HepG2 (cell line): ENCODE results near the gene NGRN. TPM values are rescaled to one million over a fixed set of nuclear protein-coding genes. Genes with fewer than 3 reads are reported as not detected.
A peak's percentile ranks its signal among the peaks of the same experiment; 100 is the strongest.

Source experiments
- ARID3A ChIP-seq: IDR thresholded peaks from 2 replicates; pipeline ENCODE4 v1.6.1; 2012; ENCODE audit warnings: low read depth, low read length, improper control_type of control experiment
- DNMT1 ChIP-seq: sonication (generic); formaldehyde crosslinking; IDR thresholded peaks from 2 replicates; pipeline ENCODE4 v1.5.1; 2020; ENCODE audit warnings: mild to moderate bottlenecking, missing genetic modification reagents
- DNMT3B ChIP-seq: conservative IDR thresholded peaks from 2 replicates; pipeline ENCODE4 v1.6.1; 2016; ENCODE audit warnings: missing biosample characterization, control low read depth
- DZIP1 ChIP-seq: sonication (generic); formaldehyde crosslinking; IDR thresholded peaks from 2 replicates; pipeline ENCODE4 v1.5.0; 2020; ENCODE audit warnings: mild to moderate bottlenecking, missing genetic modification reagents
- GFI1 ChIP-seq: sonication (generic); formaldehyde crosslinking; IDR thresholded peaks from 2 replicates; pipeline ENCODE4 v1.5.0; 2020; ENCODE audit warnings: missing genetic modification reagents, mild to moderate bottlenecking, borderline replicate concordance
- HMG20B ChIP-seq: conservative IDR thresholded peaks from 2 replicates; pipeline ENCODE4 v1.6.1; 2016; ENCODE audit warnings: missing genetic modification reagents, missing compliant biosample characterization
- HNF4A ChIP-seq: sonication (generic); formaldehyde crosslinking; IDR thresholded peaks from 2 replicates; pipeline ENCODE4 v1.4.0; 2020; ENCODE audit warnings: missing genetic modification reagents
- IKZF4 ChIP-seq: sonication (generic); formaldehyde crosslinking; IDR thresholded peaks from 2 replicates; pipeline ENCODE4 v1.5.1; 2020; ENCODE audit warnings: borderline replicate concordance, mild to moderate bottlenecking, low read depth, missing genetic modification reagents; ENCODE audit errors: not compliant biosample characterization
- KMT2A ChIP-seq: sonication (generic); formaldehyde crosslinking; IDR thresholded peaks from 2 replicates; pipeline ENCODE4 v1.4.0; 2020; ENCODE audit warnings: missing genetic modification reagents
- MEF2D ChIP-seq: sonication (generic); formaldehyde crosslinking; IDR thresholded peaks from 2 replicates; pipeline ENCODE4 v1.5.1; 2020; ENCODE audit warnings: mild to moderate bottlenecking, missing genetic modification reagents
- MYC ChIP-seq: sonication (generic); formaldehyde crosslinking; IDR thresholded peaks from 2 replicates; pipeline ENCODE4 v1.9.0; 2021; ENCODE audit warnings: missing genetic modification reagents, borderline replicate concordance
- RFX3 ChIP-seq: IDR thresholded peaks from 2 replicates; pipeline ENCODE4 v1.6.1; 2016; ENCODE audit warnings: missing biosample characterization, missing genetic modification reagents
- SPEN ChIP-seq: sonication (generic); formaldehyde crosslinking; IDR thresholded peaks from 2 replicates; pipeline ENCODE4 v1.5.1; 2020; ENCODE audit warnings: low read depth, mild to moderate bottlenecking, missing genetic modification reagents
- TBL1XR1 ChIP-seq: fragments of 150-350 bp; IDR thresholded peaks from 2 replicates; pipeline ENCODE4 v1.6.1; 2014; ENCODE audit warnings: borderline replicate concordance, low read length; ENCODE audit not compliant: partially characterized antibody
- TOE1 ChIP-seq: sonication (generic); formaldehyde crosslinking; IDR thresholded peaks from 2 replicates; pipeline ENCODE4 v1.4.0; 2020; ENCODE audit warnings: mild to moderate bottlenecking, missing genetic modification reagents
- TRAFD1 ChIP-seq: sonication (generic); formaldehyde crosslinking; IDR thresholded peaks from 2 replicates; pipeline ENCODE4 v1.5.1; 2020; ENCODE audit warnings: missing genetic modification reagents, mild to moderate bottlenecking, borderline replicate concordance
- ZFP82 ChIP-seq: sonication (generic); formaldehyde crosslinking; IDR thresholded peaks from 2 replicates; pipeline ENCODE4 v1.5.1; 2020; ENCODE audit warnings: mild to moderate bottlenecking, missing genetic modification reagents, borderline replicate concordance
- ZGPAT ChIP-seq: IDR thresholded peaks from 2 replicates; pipeline ENCODE4 v1.6.1; 2016; ENCODE audit warnings: mild to moderate bottlenecking
- ZNF557 ChIP-seq: sonication (generic); formaldehyde crosslinking; IDR thresholded peaks from 2 replicates; pipeline ENCODE4 v1.4.0; 2020; ENCODE audit warnings: missing genetic modification reagents
- ZNF788 ChIP-seq: sonication (generic); formaldehyde crosslinking; IDR thresholded peaks from 2 replicates; pipeline ENCODE4 v1.5.0; 2020; ENCODE audit warnings: mild to moderate bottlenecking, missing genetic modification reagents, borderline replicate concordance
- polyA plus RNA-seq, 8 experiments: library from polyadenylated mRNA; depleted of rRNA in 3 of 8; stranded (reverse) in 7 of 8; unstranded in 1 of 8; fragments of >200 nt; fragmentation: Illumina TruSeq in 4 of 8; extraction: Trizol in 4 of 8; gene quantifications; 2 replicates each; pipeline versions ENCODE4 v1.2.1 to v1.2.3, GENCODE V29; 2011 to 2016; ENCODE audit warnings: low read depth in 4 of 8, missing spikeins in 1 of 8, mixed read lengths in 1 of 8; ENCODE audit not compliant: insufficient read depth in 1 of 8
- total RNA-seq, 5 experiments: library from RNA; depleted of rRNA; stranded (reverse); fragments of >200 nt; fragmentation: Illumina TruSeq; extraction: Trizol; gene quantifications; 2 replicates each; pipeline ENCODE4 v1.2.3, GENCODE V29; 2016; ENCODE audit warnings: low read depth in 1 of 5
- TF ChIP-seq, protein P1 (sequence below): sonication (generic); formaldehyde crosslinking; IDR thresholded peaks from 2 replicates; pipeline ENCODE4 v1.4.0; 2020; ENCODE audit warnings: missing genetic modification reagents

The NGRN gene
- total and polyA plus RNA-seq, 2 of the 13 experiments (the other 11 are each of a cell fraction or from before 2014, with no cell fraction given) = 39.8 to 63.7 TPM

DNA sequence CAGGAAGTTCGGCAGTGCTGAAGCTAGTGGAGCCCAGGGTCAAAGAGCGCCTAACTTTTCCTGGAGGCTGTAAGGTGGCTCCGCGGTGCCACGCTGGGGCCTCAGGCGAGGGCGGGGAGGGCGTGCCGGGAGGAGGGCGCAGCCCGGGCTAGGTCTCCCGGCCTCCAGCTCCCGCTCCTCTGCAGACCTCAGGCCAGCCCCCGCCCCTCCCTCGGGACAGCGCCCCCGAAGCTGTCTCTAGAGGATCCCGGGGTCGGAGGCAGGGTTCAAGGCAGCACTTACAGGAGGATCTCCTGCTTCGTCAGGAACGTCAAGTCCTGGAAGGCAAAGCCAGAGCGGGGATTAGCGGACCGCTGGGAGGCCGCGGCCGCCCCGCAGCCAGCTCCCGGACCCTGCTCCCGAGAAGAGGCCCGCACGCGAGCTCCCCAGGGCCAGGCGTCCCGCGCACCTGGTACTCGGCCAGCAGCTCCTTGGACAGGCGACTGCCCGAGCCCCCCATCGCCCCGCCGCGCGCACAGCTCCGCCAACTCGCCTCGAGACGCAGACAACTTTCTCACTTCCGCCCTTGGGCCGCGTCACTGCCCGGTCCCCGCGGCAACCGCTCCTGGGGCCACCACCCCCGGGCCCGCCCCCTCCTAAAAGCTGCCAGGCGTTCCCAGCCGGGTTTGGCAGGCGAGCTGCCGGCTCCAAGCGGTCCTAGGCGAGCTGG, 31.9 kb upstream of the NGRN start, which contains the start of gene CIB1 (continued):
- TF ChIP-seq ARID3A (no peak), DZIP1 (CRISPR knock-in tag) (peak; percentile 44; the same call in 1 of the 2 replicates), TRAFD1 (no peak), IKZF4 (CRISPR knock-in tag) (peak; percentile 63), HNF4A (CRISPR knock-in tag) (peak; percentile 80), TBL1XR1 (peak; percentile 28), KMT2A (CRISPR knock-in tag) (peak; percentile 65), DNMT3B (CRISPR knock-in tag) (no peak), ZNF557 (CRISPR knock-in tag) (0 out of 2 replicates have a peak, but pooled peaks have one; percentile 19), DNMT1 (CRISPR knock-in tag) (no peak), HMG20B (CRISPR knock-in tag) (no peak; the same call in 1 of the 2 replicates), TOE1 (CRISPR knock-in tag) (no peak), MYC (CRISPR knock-in tag) (peak; percentile 37; the same call in 1 of the 2 replicates), MEF2D (CRISPR knock-in tag) (no peak), SPEN (CRISPR knock-in tag) (peak; percentile 16; the same call in 1 of the 2 replicates), ZFP82 (CRISPR knock-in tag) (no peak), ZNF788 (CRISPR knock-in tag) (0 out of 2 replicates have a peak, but pooled peaks have one; percentile 22), RFX3 (peak; percentile 70), GFI1 (peak; percentile 22; the same call in 1 of the 2 replicates), ZGPAT (peak; percentile 86)
- TF ChIP-seq, protein P1, sequence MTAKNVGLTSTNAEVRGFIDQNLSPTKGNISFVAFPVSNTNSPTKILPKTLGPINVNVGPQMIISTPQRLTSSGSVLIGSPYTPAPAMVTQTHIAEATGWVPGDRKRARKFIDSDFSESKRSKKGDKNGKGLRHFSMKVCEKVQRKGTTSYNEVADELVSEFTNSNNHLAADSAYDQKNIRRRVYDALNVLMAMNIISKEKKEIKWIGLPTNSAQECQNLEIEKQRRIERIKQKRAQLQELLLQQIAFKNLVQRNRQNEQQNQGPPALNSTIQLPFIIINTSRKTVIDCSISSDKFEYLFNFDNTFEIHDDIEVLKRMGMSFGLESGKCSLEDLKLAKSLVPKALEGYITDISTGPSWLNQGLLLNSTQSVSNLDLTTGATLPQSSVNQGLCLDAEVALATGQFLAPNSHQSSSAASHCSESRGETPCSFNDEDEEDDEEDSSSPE = peak; percentile 35; the same call in 1 of the 2 replicates
